ENCODE measurements around the gene DGKZ.

Gene DGKZ

DNA sequence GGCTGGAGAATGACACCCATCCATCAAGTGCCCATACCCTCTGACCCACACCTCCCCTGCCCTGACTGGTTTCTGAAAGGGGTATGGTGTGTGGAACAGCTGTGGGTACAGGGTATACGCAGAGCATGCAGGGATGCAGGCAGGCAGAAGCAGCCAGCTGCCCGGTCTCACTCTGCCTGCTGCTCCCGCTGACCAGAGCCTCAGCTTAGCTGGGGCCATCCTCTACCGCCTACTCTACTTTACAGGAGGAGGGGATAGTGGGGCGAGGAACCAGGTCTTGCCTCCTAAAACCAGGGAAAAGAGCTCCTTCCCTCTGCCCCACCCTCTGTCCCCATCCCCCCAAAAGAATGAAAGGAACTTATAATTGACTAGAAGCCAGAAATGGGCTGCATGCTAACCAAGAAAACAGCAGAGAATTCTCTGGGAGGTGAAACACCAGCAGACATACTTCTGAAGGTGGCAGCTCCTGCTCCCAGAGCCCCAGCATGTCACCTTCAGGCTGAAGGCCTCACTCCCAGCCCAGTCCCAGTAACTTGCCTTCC lies 57.3 kb downstream of the DGKZ start:
- DNase-seq = no peak

DNA sequence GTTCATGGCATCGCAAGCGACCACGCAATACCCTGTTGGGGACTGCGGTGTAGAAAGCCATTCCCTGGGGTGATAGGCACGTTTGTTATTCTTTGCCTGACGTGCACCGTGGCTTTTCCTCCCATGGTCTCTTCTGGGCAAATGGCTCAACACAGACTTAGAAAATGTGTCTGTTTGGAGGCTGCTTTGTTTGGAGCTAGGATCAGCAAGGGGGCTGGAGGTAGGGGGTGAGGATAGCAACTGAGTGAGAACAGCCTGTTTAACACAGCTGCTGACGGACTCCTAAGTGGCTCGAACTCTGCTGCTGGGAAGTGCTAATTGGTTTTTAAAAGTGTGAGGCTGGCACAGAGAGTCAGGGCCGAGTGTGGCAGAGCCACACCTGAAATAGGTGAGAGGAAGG lies 60.4 kb downstream of the DGKZ start:
- no peak for DNase-seq

DNA sequence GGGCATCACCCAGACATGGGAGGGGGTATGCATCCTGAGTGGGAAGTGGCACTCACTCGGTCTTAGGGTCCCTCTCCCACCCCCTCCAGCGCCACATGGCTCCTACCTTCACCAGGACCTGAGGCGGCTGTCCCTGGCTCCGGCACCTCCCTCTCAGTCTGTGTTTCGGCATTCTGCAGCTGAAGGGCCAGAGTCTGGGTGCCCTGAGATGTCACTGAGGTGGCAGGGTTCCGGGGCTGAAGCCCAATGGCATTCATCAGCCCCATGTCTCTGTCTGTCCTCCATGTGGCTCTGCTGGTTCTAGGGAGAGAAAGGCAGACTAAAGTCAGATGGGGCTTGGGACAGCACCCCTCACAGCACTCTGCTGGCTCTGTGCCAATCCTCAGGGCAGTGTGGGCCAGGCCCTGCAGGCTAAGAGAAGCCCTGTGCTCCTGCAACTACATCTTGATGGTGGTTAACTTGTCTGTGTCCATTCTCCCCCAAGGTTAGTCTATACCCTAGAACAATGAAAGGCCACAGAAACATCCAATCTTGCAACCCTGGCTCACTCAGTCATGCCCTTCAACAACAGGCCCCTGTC lies 61.2 kb downstream of the DGKZ start:
- DNase-seq = no peak

DNA sequence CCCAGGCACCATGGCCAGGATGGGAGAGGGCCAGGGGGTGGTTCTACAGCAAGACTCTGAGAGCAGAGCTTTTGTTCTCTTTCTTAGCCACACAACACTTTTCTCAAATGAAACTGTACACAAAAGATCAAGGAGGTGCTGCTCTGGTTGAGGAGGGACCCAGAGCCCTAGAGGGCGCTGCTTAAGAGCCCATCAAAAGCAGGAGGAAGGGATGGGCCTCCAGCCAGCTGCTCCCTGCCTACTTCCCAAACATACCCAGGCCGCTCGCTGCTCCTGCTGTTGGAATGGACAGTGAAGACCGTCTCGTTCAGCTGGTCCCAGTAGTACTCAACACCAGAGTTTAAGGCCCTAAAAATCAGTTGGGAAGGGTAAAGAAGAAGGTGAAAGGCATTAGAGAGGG lies 62.8 kb downstream of the DGKZ start:
- no peak for DNase-seq

DNA sequence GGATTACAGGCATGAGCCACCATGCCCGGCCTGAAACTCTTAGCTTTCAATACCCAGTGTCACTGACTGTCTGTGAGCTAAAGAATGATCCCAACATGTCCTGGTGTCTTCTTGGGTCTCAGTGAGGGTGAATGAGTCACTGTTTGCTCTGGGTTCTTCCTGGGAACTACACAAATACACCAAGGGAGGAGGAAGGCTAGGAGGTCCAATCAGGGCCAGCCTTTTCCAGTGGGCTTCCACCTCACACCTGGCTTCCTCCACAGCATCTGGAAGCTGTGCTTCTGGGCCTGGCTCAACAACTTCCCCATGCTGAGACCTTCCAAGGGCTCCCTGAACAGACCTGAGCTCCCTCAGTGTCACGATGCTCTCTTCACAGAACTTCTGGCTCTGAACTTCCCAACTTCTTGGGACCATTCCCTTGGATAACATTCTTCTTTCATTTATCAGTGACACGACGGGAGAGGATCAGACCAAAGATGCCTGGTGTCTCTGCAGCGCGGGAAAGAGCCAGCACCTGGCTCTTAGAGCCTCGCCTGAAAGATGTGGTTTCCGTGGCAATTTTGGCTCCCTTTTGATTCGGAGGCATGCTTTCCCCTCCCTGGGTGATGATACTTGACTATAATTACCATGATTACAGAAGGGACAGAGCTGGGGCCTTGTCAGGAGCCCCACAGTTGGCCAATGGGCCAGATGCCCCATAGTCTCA lies 66.7 kb downstream of the DGKZ start:
- DNase-seq = no peak

DNA sequence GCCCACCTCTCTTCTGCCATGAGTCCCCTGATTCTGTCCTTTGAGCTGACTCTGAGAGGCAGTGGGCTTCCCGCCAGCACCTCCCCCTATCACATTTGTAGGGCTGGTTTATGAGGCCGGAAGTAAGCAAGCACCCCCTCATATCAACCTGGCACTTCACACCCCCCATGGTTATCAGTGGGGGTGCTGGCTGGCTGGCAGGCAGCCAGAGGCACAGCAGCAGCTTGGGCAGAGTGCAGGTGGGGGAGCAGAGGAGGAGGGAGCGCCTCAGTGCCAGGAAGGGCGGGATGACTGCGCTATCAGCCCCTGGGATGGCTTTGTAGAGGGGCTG lies 67.2 kb downstream of the DGKZ start:
- no peak for DNase-seq

DNA sequence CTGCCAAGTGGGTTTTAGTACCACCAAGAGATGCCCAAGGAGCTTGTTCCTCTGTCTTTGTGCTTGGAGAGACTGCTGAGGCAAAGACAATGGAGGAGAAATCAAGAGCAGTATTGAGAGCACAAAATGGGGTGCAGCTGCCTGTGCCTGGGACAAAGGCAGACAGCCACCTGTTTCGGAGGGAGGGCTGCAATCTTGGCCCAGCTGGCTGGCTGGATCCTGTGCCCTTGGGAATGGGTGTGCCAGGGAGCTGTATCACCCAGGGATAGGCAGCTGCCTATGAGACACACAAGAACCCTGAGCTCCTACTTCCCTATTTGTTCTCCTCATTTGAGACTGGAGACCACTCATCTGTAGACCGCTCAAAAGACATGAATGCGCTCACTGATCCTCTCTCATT lies 67.6 kb downstream of the DGKZ start:
- DNase-seq = no peak

DNA sequence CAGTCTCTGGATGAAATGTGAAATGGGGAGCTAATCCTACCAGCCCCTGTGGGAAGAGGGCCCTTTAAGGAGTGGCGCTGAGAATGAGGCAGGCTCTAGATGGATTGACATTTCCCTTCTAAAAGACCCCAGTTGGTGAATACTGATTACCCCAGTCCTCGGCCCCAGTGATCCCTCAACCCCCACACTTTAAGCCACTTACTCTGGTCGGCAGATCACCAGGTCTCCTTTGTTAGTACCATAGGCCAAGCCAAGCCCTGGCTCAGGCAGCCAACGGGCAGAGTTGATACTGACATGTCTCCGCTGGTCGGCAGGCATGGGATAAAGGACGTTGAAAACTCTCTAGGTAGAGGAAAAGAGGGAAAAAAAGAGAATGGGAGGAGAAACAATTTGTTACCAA lies 70.4 kb downstream of the DGKZ start:
- no peak for DNase-seq

DNA sequence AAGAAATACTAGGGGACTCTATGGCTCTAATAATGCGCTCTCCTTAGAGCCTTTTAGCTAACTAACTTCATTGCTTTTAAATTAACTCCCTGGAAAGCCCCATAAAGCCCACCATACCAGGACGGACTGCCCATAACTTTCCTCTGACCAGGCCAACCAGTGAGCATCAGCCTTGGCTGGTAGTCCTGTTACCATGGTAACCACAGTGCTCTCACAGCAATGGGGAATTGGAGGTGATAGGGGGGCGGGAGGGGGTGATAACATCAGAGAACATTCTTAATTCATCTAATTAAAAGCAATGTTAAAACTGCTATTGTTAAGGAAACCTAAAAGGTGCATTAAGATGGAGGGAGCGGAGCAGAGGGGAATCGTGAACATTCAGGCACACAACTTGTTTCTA lies 71.5 kb downstream of the DGKZ start:
- no peak for DNase-seq

DNA sequence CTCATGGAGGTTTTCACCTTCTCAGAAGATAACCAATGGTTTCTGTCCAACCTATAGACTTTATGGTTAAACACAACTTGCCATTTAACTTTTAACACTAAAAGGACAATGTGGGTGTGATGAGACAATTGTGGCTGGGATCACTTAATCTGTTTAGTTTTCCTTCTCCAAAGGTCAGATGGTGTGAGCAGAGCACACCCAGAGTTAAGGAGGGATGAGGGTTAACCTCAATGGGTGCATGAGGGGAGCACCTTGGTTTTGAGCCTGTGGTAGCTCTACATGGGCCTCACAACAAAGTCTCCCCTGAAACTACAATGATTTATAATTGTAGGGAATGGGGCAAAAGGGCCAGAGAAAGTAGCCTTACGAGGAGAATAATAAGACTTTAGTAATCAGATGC lies 73.2 kb downstream of the DGKZ start:
- DNase-seq = no peak

DNA sequence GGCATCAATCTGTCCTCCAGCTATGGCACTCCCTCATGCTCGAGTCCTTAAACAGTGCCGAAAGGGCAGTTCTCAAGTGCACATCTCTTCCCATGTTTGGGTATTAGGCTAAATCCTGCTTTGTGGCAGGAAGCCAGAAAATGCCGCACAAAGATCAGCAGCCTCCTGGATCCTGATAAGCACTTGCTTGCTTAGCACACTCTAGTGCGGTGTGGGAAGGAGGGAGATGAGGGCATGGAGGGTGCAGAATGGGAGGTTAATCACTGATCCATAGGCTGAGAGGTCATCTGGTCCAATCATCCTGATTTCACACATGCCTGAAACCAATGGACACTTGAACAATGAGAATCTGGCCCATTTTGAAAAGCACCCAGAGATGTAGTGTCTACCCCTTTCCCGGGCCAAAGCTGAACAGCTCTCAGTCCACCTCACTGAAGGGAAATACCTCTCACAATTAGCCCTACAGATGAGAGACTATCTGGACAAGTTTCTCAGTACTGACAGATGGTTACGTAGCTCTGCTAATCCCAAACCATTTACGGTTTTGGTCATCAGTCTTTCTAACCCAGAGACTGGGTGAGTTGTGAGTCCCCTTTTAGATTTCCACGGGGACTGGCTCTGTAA lies 74.1 kb downstream of the DGKZ start:
- DNase-seq = no peak

DNA sequence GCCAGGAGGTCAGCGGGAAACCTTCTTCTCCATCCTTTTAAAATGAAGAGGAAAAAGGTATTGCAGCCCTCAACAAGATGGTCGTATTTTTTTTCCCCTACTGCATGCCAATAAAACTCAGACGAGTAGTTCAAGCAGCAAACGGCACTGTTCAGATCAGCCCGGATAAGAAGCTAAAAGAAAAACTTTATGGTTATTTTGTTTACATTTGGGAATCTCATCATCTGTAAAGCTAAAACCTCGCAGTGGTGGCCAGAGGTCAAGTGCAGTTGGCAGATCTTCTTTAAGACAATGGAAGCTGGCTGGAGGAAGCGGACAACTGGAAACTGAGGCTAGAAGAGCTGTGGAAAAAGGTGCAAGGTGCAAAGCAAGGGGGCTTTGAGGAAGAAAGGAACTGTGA lies 75.3 kb downstream of the DGKZ start:
- DNase-seq = no peak

DNA sequence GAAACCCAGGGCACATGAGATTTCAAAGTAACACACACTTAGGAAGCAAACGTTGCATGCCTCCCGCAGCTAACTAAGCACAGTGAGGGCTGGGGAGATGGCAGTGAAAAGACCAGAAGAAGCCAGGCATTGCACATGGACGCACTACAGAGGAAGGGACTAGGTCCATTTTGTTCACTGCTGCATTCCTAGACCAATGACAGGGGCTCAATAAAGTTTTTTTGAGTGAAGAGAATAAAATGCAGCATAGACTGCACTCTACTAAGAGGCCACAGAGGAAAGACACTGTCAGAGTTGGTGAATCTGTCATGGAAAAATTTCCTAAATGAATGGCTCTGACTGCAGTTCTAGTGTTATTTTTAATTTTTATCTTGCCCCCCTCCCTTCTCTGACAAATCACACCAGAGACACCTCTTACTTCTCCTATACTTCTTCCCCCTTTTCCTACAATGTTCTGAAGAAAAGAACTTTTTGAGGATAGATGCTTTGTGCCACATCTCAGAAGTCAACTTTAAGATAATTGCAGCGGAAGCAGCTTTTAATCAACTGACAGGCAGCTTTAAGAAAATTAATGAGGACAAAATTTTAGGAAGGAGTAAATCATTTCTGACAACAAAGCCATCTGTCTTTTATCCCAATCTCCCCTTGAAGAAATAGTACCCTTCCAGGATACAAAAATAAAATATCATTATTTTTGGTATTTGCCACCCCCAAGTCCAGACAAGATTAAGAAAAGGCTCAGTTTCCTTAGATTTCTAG lies 79.1 kb downstream of the DGKZ start:
- no peak for DNase-seq

DNA sequence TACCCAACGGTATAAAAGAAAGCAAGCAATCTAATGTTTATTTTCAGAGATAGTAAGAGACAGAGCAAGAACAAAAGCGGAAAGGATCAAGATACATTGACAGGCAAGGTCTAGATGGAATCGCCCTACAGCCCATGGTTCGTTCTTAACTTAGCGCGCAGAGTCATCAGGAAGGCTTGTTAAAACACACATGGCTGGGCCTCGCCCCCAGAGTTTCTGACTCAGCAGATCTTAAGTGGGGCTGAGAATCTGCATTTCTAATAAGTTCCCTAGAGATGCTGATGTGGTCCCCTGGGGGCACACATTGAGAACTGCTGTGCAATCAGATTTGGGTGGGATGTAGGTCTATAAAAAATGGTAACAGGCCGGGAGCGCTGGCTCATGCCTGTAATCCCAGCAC lies 80.1 kb downstream of the DGKZ start:
- DNase-seq = no peak

DNA sequence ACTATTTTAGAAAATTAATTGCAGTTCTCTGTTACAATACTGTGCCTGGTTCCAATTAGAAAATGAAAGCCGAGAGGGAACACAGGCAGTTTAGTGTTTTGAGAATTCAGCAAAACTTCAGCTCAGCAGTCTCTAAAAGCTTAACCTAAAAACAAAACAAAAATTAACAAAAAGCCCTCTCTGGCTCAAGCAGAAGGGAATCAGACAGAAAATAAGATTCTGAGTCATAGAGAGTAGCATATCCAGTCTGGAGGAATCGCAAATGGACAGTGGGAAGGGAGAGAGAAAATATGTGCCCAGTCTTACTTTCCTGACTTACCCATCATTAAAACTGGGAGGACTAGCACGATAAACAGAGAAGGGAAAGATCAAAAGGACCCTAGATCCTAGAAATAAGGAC lies 82.5 kb downstream of the DGKZ start:
- DNase-seq = no peak
